CD14-positive monocyte (primary cell): ENCODE data around the gene EEPD1. TPM values are rescaled to one million over a fixed set of nuclear protein-coding genes. Genes with fewer than 3 reads are reported as not detected.

Experiments
- DNase-seq, 3 donors: peaks; one replicate each; pipeline ENCODE4 v3.0.0-alpha.2; 2011 to 2022
- H2AFZ ChIP-seq: 2 replicates; pipeline ENCODE4 v1.6.0; 2012; ENCODE audit warnings: mild to moderate bottlenecking, low read depth, low read length, inconsistent platforms; ENCODE audit not compliant: insufficient read depth, poor library complexity, severe bottlenecking
- H3K27ac ChIP-seq, 2 donors: 1 replicate in 1 of 2; 2 replicates in 1 of 2; pipeline ENCODE4 v1.5.1; 2012 to 2013; ENCODE audit warnings: low read length in 2 of 2, control low read depth in 1 of 2, inconsistent platforms in 1 of 2, low read depth in 1 of 2, mild to moderate bottlenecking in 1 of 2
- H3K27me3 ChIP-seq, 2 donors: one replicate each; pipeline versions ENCODE4 v1.6.0 to v1.6.1; 2011 to 2013; ENCODE audit warnings: low read length in 2 of 2; ENCODE audit not compliant: control insufficient read depth in 2 of 2, insufficient read depth in 2 of 2
- H3K36me3 ChIP-seq, 2 donors: replicated peaks in 1 of 2; 1 replicate in 1 of 2; 2 replicates in 1 of 2; pipeline versions ENCODE4 v1.5.1 to v1.6.1; 2012 to 2013; ENCODE audit warnings: low read length in 2 of 2, control low read depth in 1 of 2, inconsistent platforms in 1 of 2, mild to moderate bottlenecking in 1 of 2; ENCODE audit not compliant: insufficient read depth in 2 of 2, control insufficient read depth in 1 of 2
- H3K4me1 ChIP-seq, 2 donors: 1 replicate in 1 of 2; 2 replicates in 1 of 2; pipeline versions ENCODE4 v1.5.1 to v1.6.1; 2012 to 2013; ENCODE audit warnings: low read length in 2 of 2, control low read depth in 1 of 2, inconsistent platforms in 1 of 2, mild to moderate bottlenecking in 1 of 2, moderate library complexity in 1 of 2; ENCODE audit not compliant: insufficient read depth in 2 of 2, control insufficient read depth in 1 of 2
- H3K4me2 ChIP-seq: replicated peaks from 2 replicates; pipeline ENCODE3; 2012; ENCODE audit warnings: low read length, moderate library complexity, mild to moderate bottlenecking; ENCODE audit not compliant: poor library complexity, severe bottlenecking; ENCODE audit errors: extremely low read depth
- H3K4me3 ChIP-seq, 3 experiments: fragments of 200-600 bp in 1 of 3; sonication (generic) in 1 of 3; replicated peaks in 1 of 3; 1 replicate in 2 of 3; 2 replicates in 1 of 3; pipeline ENCODE4 v1.5.1; 2011 to 2013; ENCODE audit warnings: low read length in 3 of 3, mild to moderate bottlenecking in 3 of 3, control low read depth in 2 of 3, low read depth in 2 of 3, inconsistent platforms in 1 of 3, moderate library complexity in 1 of 3
- H3K79me2 ChIP-seq: 2 replicates; pipeline ENCODE4 v1.6.0; 2012; ENCODE audit warnings: mild to moderate bottlenecking, control low read depth, inconsistent platforms, low read length, moderate library complexity; ENCODE audit not compliant: insufficient read depth
- H3K9ac ChIP-seq: 2 replicates; pipeline ENCODE4 v1.6.0; 2017; ENCODE audit warnings: low read length, mild to moderate bottlenecking; ENCODE audit not compliant: insufficient read depth, poor library complexity, severe bottlenecking
- H3K9me3 ChIP-seq, 2 donors: replicated peaks in 1 of 2; 1 replicate in 1 of 2; 2 replicates in 1 of 2; pipeline versions ENCODE4 v1.5.1 to v1.6.1; 2012 to 2013; ENCODE audit warnings: low read length in 2 of 2, control low read depth in 1 of 2; ENCODE audit not compliant: control insufficient read depth in 1 of 2, insufficient read depth in 1 of 2
- H4K20me1 ChIP-seq: 2 replicates; pipeline ENCODE4 v1.6.0; 2012; ENCODE audit warnings: mild to moderate bottlenecking, low read length, control low read depth, moderate library complexity; ENCODE audit not compliant: insufficient read depth
- H3K27ac Mint-ChIP-seq, 7 donors: one replicate each; pipeline ENCODE4 v1.8.0; 2020; ENCODE audit warnings: mild to moderate bottlenecking in 7 of 7, mixed read lengths in 7 of 7, moderate library complexity in 6 of 7, inconsistent platforms in 2 of 7
- H3K27me3 Mint-ChIP-seq, 3 donors: one replicate each; pipeline ENCODE4 v1.8.0; 2021 to 2022; ENCODE audit warnings: low read depth in 3 of 3, mild to moderate bottlenecking in 3 of 3, mixed read lengths in 3 of 3, moderate library complexity in 3 of 3, inconsistent platforms in 1 of 3
- H3K36me3 Mint-ChIP-seq, 2 donors: one replicate each; pipeline ENCODE4 v1.8.0; 2020; ENCODE audit warnings: mixed read lengths in 2 of 2, inconsistent platforms in 1 of 2, mild to moderate bottlenecking in 1 of 2
- H3K4me1 Mint-ChIP-seq: one replicate; pipeline ENCODE4 v1.8.0; 2020; ENCODE audit warnings: mild to moderate bottlenecking, mixed read lengths
- H3K4me3 Mint-ChIP-seq, 2 donors: one replicate each; pipeline ENCODE4 v1.8.0; 2020; ENCODE audit warnings: mild to moderate bottlenecking in 2 of 2, mixed read lengths in 2 of 2, moderate library complexity in 1 of 2
- H3K9me3 Mint-ChIP-seq, 7 donors: one replicate each; pipeline ENCODE4 v1.8.0; 2020 to 2022; ENCODE audit warnings: mixed read lengths in 7 of 7, mild to moderate bottlenecking in 6 of 7, moderate library complexity in 6 of 7, inconsistent platforms in 2 of 7
- CTCF ChIP-seq: fragments of 200-600 bp; IDR thresholded peaks from one replicate; pipeline ENCODE4 v1.8.0; 2022; ENCODE audit warnings: antibody characterized with exemption, mild to moderate bottlenecking
- WGBS: methylation state at CpG from one replicate; pipeline ENCODE4 v1.1.5; 2013; ENCODE audit warnings: missing lambda C conversion rate; ENCODE audit not compliant: insufficient coverage; 5-methylcytosine and 5-hydroxymethylcytosine counted together
- intact Hi-C, 2 donors: fragments of 100-400 bp; cut with micrococcal nuclease; formaldehyde crosslinking; loops; one replicate each; pipeline versions ENCODE4 v1.15.0 to v1.15.1; 2023
- polyA plus RNA-seq, 3 donors: library from polyadenylated mRNA; depleted of rRNA in 1 of 3; unstranded in 2 of 3; stranded (reverse) in 1 of 3; fragments of 300-500 nt in 2 of 3; fragments of >200 nt in 1 of 3; fragmentation: Illumina TruSeq in 2 of 3; gene quantifications; 1 replicate in 2 of 3; 2 replicates in 1 of 3; pipeline ENCODE4 v1.2.3, GENCODE V29; 2012 to 2021

Gene EEPD1
- polyA plus RNA-seq, 3 donors = 8.6 to 14.4 (median 12.6) TPM

- H3K27ac Mint-ChIP-seq = no peak overlapping the region
- H3K9me3 ChIP-seq = no peaks in the 10 kb centered on the region
- no peaks in the 10 kb centered on the region for H3K36me3 ChIP-seq
- DNase-seq = no peak
- no peaks in the 10 kb centered on the region for H3K79me2 ChIP-seq
- WGBS = no CpG with 5 or more reads among the region's 2 CpGs
- H3K27me3 ChIP-seq = no peaks in the 10 kb centered on the region
- no peak overlapping the region for H3K9ac ChIP-seq
- H3K4me3 Mint-ChIP-seq = no peak overlapping the region
- H3K9me3 Mint-ChIP-seq = no peaks in the 10 kb centered on the region
- H3K27me3 Mint-ChIP-seq = peaks cover 1 to 5% (median 2%) of the 10 kb centered on the region in 3 donors
- no peaks in the 10 kb centered on the region for H3K36me3 Mint-ChIP-seq
- H3K4me2 ChIP-seq = no peak overlapping the region
- H3K27ac ChIP-seq = no peak overlapping the region
- no peaks in the 10 kb centered on the region for H4K20me1 ChIP-seq
- no peaks in the 10 kb centered on the region for H3K4me1 ChIP-seq
- no peak overlapping the region for H3K4me3 ChIP-seq
- H3K4me1 Mint-ChIP-seq = peaks cover 3% of the 10 kb centered on the region
- H2AFZ ChIP-seq = no peak overlapping the region
- TF ChIP-seq CTCF = no peak
- intact Hi-C loops = no loop called here
These were observed 161.4 kb downstream of the EEPD1 start for GRCh38 chr7:36314491-36314890.

- Mint-ChIP-seq H3K27ac (peak overlapping the region in 1 of 7 donors; percentile 57), H3K27me3 (peaks cover 2 to 7% (median 3%) of the 10 kb centered on the region in 3 donors), H3K4me3 (no peak overlapping the region), H3K36me3 (no peaks in the 10 kb centered on the region), H3K4me1 (peaks cover 3% of the 10 kb centered on the region), H3K9me3 (no peaks in the 10 kb centered on the region)
- H3K9ac ChIP-seq = no peak overlapping the region
- WGBS = 81% methylated on average over 8 of the region's 9 CpGs
- H3K4me2 ChIP-seq = no peak overlapping the region
- no peaks in the 10 kb centered on the region for H3K4me1 ChIP-seq
- no peak overlapping the region for H2AFZ ChIP-seq
- H3K9me3 ChIP-seq = no peaks in the 10 kb centered on the region
- H3K4me3 ChIP-seq = no peak overlapping the region
- no peaks in the 10 kb centered on the region for H3K36me3 ChIP-seq
- H4K20me1 ChIP-seq = no peaks in the 10 kb centered on the region
- DNase-seq = peak in 1 of 3 donors; percentile 8
- TF ChIP-seq CTCF = no peak
- no peaks in the 10 kb centered on the region for H3K27me3 ChIP-seq
- intact Hi-C loops = loop anchor here in 1 of 2 donors (5.0 kb wide), 1 partner anchor 328 kb away; no protein-coding TSS in a partner anchor
- no peaks in the 10 kb centered on the region for H3K79me2 ChIP-seq
- no peak overlapping the region for H3K27ac ChIP-seq
These were observed 162.4 kb downstream of the EEPD1 start for GRCh38 chr7:36315309-36315944.
